ENCODE data around the gene PDILT.
"Not testable (repeated sequence)": the region's sequence is repeated elsewhere in the genome, so short reads cannot be mapped to it uniquely, and the experiment has no call there.

PDILT gene, protein sequence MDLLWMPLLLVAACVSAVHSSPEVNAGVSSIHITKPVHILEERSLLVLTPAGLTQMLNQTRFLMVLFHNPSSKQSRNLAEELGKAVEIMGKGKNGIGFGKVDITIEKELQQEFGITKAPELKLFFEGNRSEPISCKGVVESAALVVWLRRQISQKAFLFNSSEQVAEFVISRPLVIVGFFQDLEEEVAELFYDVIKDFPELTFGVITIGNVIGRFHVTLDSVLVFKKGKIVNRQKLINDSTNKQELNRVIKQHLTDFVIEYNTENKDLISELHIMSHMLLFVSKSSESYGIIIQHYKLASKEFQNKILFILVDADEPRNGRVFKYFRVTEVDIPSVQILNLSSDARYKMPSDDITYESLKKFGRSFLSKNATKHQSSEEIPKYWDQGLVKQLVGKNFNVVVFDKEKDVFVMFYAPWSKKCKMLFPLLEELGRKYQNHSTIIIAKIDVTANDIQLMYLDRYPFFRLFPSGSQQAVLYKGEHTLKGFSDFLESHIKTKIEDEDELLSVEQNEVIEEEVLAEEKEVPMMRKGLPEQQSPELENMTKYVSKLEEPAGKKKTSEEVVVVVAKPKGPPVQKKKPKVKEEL

DNA sequence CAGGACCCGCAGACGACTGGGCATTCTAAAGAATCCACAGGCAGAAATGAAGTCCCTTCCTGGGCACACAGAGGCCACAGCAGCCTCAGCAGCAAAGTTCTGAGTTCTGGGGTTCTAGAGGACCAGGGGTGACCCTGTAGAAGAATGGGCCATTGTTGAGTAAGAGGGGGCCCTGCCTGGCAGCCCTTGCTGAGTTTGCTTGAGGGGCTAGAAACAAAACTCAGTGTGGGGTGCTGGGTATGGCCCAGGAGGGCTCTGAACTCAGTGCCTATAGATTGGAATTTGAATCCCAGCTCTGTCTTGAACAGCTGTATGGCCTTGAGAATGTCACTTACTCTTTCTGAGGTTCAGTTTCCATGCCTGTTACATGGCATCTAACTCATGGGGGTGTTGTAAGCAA, at the start of gene PDILT:
Gene PDILT (minus strand): TSS at position 101 of the 400 bp plus-strand sequence. CDS start 5,437 bp downstream, outside the sequence.
- DNase-seq = no peak

- not testable (repeated sequence) for DNase-seq
Observed at GRCh38 chr16:20453633-20454032, 49.1 kb upstream of the PDILT start.

DNA sequence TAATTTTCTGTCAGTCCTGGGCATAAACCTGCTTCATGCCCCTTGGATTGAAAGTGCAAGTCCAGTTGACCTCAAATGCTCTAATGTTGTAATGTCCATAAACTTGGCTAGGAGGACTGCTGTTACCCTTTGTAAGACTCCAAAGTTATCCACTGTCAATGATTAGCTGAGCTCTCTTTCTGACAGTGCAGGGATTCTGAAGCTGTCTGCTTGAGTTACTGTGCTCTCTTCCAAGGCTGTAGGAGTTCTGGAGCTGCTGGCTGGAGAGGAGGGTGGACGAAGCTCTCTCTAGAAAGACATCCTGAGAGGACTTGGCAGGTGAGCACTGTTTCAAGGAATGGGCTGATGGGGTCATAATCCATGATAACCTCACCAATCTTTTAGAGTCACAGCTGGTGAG, 46.8 kb upstream of the PDILT start, which contains the start of gene ACSM2A:
Gene ACSM2A (plus strand): TSS at position 158 of the 400 bp plus-strand sequence. CDS start 8,594 bp downstream, outside the sequence.
- DNase-seq = not testable (repeated sequence)

DNA sequence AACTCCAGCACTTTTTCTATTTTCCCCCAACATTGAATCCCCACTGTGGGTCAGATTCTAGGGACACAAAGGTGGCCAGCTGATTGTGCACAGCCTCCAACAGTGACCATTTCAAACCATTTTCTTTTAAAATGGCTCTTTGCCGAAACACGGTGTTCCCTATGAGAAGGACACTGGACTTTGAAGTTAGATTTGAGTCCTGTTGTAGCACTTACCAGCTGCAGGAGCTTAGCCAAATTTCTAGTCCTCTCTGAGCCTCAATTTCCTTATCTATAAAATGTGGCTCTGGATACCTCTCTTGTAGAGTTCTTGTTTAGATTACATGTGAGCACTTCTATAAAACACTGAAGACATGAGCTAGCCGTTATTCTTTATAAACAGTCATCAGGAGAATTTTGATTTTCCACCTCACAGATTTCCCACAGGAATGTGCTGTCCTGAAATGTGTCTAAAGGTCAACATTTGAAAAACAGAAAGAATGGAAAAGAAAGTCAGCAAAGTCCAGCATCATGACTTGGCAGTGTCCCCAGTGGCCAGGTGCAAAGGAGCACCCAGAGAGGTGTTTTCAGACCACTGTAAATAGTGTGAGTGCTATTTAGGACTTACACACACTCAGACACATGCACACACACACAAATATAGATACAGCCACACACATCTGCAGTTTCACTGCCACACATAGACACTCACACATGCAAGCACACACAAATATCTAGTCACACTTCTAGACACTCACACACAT, 42.3 kb upstream of the PDILT start:
- DNase-seq = not testable (repeated sequence)

- DNase-seq = not testable (repeated sequence)
Observed at GRCh38 chr16:20441859-20442258, 37.3 kb upstream of the PDILT start.

DNA sequence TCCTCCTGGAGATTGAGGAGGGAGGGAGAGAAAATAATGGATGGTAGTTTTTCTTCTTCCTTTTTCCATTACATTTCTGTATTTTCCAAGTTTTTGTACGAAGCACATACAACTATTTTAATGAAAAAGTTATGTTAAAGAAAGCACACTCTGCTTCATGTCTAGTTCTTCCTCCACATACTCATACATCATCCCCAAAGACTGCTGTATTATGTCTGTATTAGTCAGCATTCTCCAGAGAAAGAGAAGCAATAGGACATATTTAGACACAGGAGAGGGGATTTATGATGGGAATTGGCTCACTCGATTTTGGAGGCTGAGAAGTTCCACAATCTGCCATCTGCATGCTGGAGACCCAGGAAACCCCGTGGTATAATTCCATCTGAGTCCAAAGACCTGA, 36.7 kb upstream of the PDILT start:
- no peak for DNase-seq

DNA sequence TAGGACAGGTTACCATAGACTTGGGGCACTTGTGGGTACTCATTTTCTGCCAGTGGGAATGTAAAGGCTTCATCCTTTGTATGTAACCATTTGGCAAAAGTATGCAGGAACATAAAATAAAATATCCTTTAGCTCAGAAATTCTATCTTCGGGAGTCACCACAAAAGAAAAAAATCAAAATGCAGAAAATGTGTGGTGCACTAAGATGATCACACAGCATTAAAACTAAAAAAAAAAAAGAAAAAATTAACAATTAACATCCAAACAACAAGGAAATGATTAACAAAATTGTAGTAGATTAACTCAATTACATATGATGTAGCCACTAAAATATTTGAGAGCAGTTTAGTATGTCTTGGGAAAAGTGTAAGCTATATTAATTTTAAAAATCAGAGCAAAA, 36.2 kb upstream of the PDILT start:
- not testable (repeated sequence) for DNase-seq

DNA sequence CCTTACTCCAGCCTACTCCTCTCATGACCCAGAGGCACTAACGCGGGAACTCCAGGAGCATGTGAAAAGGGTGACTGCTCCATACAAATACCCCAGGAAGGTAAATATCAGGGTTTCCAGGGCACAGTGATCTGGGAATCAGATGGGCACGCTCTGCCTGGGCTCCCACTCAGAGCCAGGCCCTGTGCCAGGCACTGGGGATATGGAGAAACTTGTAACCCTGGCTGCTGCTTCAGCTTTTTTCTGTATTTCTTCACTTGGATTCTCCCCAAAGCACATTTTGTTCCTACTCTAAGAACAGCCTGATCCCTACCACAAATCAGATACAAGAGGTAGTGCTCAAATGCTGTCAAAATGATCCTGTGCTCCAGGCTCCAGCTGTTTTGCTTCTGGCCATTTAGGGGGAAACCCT, 35.3 kb upstream of the PDILT start:
- DNase-seq = not testable (repeated sequence)

DNA sequence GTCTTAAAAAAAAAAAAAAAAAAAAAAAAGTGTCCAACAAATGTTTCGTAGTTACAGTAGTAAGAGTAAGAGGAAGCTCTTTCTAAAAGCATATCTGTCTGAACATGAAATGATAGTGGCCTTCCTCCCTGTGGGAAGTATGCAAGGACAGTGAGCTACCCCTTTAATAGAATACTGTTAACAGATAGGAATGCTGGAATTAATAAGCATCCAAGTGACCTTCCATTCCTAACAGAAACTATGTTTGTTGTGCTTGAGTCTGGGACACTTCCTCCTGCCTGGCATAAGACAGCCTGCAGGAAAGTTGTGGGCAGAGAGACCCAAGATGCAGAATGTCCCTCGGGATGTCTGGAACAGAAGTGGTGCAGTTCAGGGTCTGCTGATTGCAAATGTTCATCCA, 34.4 kb upstream of the PDILT start:
- DNase-seq = not testable (repeated sequence)

- no peak for DNase-seq
Observed at GRCh38 chr16:20430948-20431347, 26.4 kb upstream of the PDILT start.

DNA sequence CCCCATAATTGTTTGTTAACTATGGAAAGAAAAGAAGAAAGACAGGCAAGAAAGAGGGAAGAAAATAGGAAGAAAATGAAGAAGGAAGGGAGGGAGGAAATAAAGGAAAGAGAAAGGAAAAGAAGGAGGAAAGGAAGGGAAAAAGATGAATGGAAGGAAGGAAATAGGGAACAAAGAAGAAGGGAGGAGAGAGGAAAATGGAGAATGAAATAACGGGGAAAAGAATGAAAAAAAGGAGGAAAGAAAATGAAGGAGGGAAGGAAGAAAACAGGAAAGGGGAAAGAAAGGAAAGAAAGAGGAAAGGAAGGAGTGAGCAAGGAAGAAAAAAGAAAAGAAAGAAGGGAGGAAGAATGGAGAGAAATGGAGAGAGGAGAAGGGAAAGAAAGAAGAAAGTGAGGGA, 25.9 kb upstream of the PDILT start:
- not testable (repeated sequence) for DNase-seq

DNA sequence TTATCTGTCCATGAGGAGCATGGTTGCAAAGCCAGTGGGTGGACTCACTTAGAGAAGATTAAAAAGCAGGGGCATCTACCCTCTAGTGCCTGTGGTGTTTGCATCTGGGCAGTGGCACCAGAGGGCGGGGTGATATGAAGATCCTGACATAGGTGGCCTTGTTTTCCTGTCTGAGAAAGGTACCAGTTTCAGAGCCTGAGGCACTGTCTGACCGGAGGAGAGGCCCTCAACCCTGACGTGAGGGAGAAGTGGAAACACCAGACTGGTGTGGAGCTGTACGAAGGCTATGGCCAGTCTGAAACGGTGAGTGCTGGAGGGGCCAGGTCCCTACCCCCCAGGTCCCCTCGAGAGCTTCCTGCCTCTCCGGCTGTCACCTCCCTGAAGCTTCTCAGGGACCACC, 25.0 kb upstream of the PDILT start:
- DNase-seq = not testable (repeated sequence)

GRCh38 chr16:20427401-20427797, 22.9 kb upstream of the PDILT start:
- DNase-seq = not testable (repeated sequence)

DNA sequence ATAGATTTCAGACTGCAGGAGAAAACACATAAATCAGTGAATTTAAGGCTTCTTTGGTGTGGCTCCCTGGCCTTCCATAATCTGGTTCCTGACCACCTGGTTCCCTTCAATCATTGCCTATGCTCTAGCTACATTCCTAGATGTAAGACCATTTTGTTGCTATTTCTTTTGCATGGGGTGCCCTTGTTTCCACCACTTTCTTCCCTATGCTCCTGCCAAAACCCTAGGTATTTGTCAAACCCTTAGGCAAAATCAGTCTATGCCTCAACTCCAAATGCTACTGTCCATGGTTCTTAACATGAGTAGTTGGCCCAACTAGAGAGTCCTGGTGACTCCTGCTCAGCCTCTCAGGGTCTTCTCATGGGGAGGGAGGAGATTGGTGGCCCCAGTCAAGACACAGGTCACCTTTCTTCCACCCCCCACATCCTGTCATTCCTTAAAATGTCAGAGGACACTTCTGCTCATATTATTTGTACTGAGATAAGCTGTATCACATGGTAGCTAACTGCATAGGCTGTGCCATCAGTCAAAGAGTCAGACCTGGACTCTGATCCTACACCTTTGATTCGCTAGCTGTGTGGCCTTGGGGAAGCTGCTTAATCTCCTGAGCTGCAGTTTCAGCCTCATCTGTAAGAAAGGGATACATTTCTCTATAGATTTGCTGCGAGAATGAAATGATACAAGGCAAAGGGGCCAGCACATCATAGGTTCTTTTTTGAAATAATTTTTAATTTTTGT, 19.8 kb upstream of the PDILT start:
- no peak for DNase-seq

DNA sequence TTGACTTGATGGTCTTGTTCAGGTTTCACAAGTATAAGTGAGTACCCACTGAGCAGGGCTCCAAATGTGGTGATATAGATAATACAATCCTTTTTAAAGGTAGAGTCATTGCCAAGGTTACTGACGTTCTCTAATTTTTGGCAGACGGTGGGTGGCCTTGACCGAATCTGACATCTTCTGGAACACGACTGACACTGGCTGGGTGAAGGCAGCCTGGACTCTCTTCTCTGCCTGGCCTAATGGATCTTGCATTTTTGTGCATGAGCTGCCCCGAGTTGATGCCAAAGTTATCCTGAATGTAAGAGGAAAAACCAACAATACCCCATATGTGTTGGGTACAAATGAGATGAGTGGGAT, 19.2 kb upstream of the PDILT start:
- DNase-seq = not testable (repeated sequence)

DNA sequence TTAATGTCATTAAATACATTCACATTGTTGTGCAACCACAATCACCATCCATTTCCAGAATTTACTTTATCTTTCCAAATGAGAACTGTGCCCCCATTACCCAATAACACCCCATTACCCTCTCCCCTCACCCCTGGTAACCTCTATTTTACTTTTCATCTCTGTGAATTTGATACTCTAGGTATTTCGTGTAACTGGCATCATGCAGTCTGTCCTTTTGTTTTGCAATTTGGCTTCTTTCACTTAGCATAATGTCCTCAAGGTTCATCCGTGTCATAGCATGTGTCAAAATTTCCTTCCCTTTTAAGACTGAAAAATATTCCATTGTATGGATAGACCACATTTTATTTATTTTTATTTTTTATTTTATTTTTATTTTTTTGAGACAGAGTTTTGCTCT, 17.2 kb upstream of the PDILT start:
- DNase-seq = not testable (repeated sequence)

DNA sequence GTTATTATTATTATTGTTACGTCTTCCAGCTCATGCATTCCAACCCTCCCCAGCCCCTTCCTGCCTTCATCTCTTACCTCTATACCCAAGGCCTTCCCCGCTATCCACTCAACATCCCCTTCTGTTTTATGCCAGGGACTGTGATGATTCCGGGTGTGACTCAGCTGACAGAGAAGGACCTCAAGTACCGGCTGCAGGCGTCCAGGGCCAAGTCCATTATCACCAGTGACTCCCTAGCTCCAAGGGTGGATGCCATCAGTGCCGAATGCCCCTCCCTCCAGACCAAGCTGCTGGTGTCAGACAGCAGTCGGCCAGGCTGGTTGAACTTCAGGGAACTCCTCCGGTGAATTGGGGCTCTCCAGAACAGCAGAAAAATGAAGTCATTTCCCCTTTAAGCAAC, 14.6 kb upstream of the PDILT start:
- DNase-seq = not testable (repeated sequence)

GRCh38 chr16:20415541-20415940, 11.0 kb upstream of the PDILT start:
- no peak for DNase-seq

- DNase-seq = no peak
Observed at GRCh38 chr16:20411055-20411454, 6.5 kb upstream of the PDILT start.

DNA sequence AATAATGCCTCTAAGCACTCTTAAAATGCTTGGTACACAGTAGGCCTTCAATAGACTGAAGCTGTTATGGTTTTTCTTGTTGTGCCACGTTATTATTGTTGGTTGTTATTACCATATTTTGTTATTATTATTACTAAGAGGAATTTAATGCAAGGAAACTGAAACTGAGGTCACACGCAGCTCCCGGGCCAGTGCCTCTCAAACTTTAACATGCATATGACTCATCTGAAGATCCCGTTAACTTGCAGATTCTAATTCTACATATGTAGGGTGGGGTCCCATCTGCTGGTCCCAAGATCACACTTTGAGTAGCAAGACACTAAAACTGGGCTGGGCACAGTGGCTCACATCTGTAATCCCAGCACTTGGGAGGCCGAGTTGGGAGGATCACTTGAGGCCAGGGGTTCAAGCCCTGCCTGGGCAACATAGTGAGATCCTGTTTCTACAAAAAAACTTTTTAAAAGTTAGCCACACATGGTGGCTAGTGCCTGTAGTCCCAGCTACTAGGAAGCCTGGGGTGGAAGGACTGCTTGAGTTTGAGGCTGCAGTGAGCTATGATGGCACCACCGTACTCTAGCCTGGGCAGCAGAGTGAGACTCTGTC, 5.7 kb upstream of the PDILT start:
- DNase-seq = no peak

DNA sequence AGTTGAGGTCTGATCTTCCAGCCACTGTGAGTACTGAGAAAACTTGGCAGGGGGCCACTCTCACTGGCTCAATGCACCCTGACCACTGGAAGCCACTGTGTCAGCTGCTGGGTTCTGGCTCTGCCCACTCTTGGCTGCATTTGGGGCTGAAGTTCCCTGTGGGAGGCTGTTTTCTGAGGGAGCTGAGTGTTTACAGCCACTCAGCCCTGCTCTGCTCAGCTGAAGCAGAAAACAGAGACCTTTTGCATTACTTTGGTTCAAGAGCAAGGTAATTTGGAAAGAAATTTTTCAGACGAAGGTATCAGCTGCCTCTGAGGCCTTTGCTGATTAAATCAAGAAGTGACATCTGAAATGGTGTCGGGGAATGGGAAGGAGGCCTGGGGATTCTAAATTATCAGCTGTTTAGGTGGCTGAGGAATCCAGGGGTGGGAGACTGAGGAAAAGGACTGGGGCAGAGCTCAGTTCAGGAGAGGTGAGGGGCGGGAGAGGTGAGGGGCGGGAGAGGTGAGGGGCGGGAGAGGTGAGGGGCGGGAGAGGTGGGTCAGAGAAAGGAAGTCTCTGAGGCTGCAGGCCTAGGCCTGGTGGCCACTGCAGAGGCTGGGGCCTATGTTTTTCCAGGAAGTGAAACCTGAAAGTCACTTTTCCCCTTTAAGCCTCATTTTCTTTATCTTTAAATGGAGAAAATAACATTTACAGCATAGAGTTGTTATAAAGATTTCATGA, 5.0 kb upstream of the PDILT start, which contains the start of gene ACSM5:
Gene ACSM5 (plus strand): TSS at position 137 of the 723 bp plus-strand sequence. CDS start 1,951 bp downstream, outside the sequence.
- no peak for DNase-seq

GRCh38 chr16:20402651-20403050, 1.9 kb downstream of the PDILT start:
- DNase-seq = no peak
